Liver (tissue), 9 donors: ENCODE results near the gene TLR1. TPM values are rescaled to one million over a fixed set of nuclear protein-coding genes. Genes with fewer than 3 reads are reported as not detected.

Source experiments
- DNase-seq: peaks from one replicate; pipeline ENCODE4 v3.0.0-alpha.2; 2017; ENCODE audit warnings: low spot score
- H3K27ac ChIP-seq, 2 donors: one replicate each; pipeline ENCODE4 v1.7.0; 2013; ENCODE audit warnings: inconsistent platforms in 2 of 2, low read length in 2 of 2, control low read depth in 1 of 2, low read depth in 1 of 2, mild to moderate bottlenecking in 1 of 2
- H3K27me3 ChIP-seq, 4 donors: one replicate each; pipeline versions ENCODE4 v1.6.1 to v1.7.0; 2013; ENCODE audit warnings: low read length in 3 of 4, inconsistent platforms in 1 of 4, mild to moderate bottlenecking in 1 of 4, moderate library complexity in 1 of 4; ENCODE audit not compliant: control insufficient read depth in 4 of 4, insufficient read depth in 4 of 4
- H3K36me3 ChIP-seq, 4 donors: one replicate each; pipeline versions ENCODE4 v1.6.1 to v1.7.0; 2013; ENCODE audit warnings: low read length in 3 of 4, mild to moderate bottlenecking in 3 of 4, low read depth in 1 of 4, moderate library complexity in 1 of 4; ENCODE audit not compliant: control insufficient read depth in 4 of 4, insufficient read depth in 3 of 4
- H3K4me1 ChIP-seq, 4 donors: one replicate each; pipeline versions ENCODE4 v1.6.1 to v1.7.0; 2013; ENCODE audit warnings: low read length in 3 of 4, mild to moderate bottlenecking in 3 of 4, moderate library complexity in 1 of 4; ENCODE audit not compliant: control insufficient read depth in 4 of 4, insufficient read depth in 4 of 4
- H3K4me3 ChIP-seq, 3 donors: one replicate each; pipeline versions ENCODE4 v1.6.1 to v1.7.0; 2013; ENCODE audit warnings: low read length in 3 of 3, control low read depth in 1 of 3, low read depth in 1 of 3, mild to moderate bottlenecking in 1 of 3
- H3K9ac ChIP-seq, 2 donors: one replicate each; pipeline ENCODE4 v1.7.0; 2013; ENCODE audit warnings: low read length in 2 of 2, mild to moderate bottlenecking in 2 of 2, moderate library complexity in 2 of 2, control low read depth in 1 of 2, low read depth in 1 of 2
- H3K9me3 ChIP-seq, 4 donors: one replicate each; pipeline versions ENCODE4 v1.6.1 to v1.7.0; 2013; ENCODE audit warnings: low read length in 3 of 4; ENCODE audit not compliant: control insufficient read depth in 4 of 4
- ATF3 ChIP-seq: IDR thresholded peaks from 2 replicates; pipeline ENCODE4 v1.6.1; 2016; ENCODE audit warnings: antibody characterized with exemption
- CTCF ChIP-seq: fragments of 150-350 bp; IDR thresholded peaks from 2 replicates; pipeline ENCODE4 v1.5.1; 2017; ENCODE audit warnings: improper control_type of control experiment, low read depth, low read length; ENCODE audit not compliant: missing input control
- EGR1 ChIP-seq, 2 donors: IDR thresholded peaks; 2 replicates each; pipeline ENCODE4 v1.6.1; 2016 to 2018; ENCODE audit warnings: antibody characterized with exemption in 2 of 2, low read depth in 2 of 2
- FOXA1 ChIP-seq: IDR thresholded peaks from 2 replicates; pipeline ENCODE4 v1.6.1; 2016; ENCODE audit warnings: antibody characterized with exemption
- FOXA2 ChIP-seq: IDR thresholded peaks from 2 replicates; pipeline ENCODE4 v1.6.1; 2016; ENCODE audit warnings: antibody characterized with exemption
- HNF4G ChIP-seq: IDR thresholded peaks from 2 replicates; pipeline ENCODE4 v1.6.1; 2016; ENCODE audit warnings: antibody characterized with exemption
- JUND ChIP-seq, 2 donors: IDR thresholded peaks; 2 replicates each; pipeline ENCODE4 v1.6.1; 2016; ENCODE audit warnings: antibody characterized with exemption in 2 of 2
- RAD21 ChIP-seq, 2 donors: IDR thresholded peaks; 2 replicates each; pipeline ENCODE4 v1.6.1; 2016; ENCODE audit warnings: antibody characterized with exemption in 2 of 2, mild to moderate bottlenecking in 2 of 2
- REST ChIP-seq: IDR thresholded peaks from 2 replicates; pipeline ENCODE4 v1.6.1; 2016; ENCODE audit warnings: antibody characterized with exemption, mild to moderate bottlenecking
- TAF1 ChIP-seq: conservative IDR thresholded peaks from 2 replicates; pipeline ENCODE4 v1.6.1; 2016; ENCODE audit warnings: antibody characterized with exemption, mild to moderate bottlenecking
- YY1 ChIP-seq: IDR thresholded peaks from 2 replicates; pipeline ENCODE4 v1.6.1; 2016; ENCODE audit warnings: antibody characterized with exemption, mild to moderate bottlenecking
- ZBTB33 ChIP-seq: IDR thresholded peaks from 2 replicates; pipeline ENCODE4 v1.6.1; 2016; ENCODE audit warnings: antibody characterized with exemption
- WGBS: extraction: QIAGEN DNeasy Blood & Tissue Kit; methylation state at CpG from one replicate; pipeline ENCODE4 v1.1.7; 2013; 5-methylcytosine and 5-hydroxymethylcytosine counted together
- polyA plus RNA-seq, 2 donors: library from polyadenylated mRNA; stranded (reverse) in 1 of 2; unstranded in 1 of 2; fragments of 200-250 nt in 1 of 2; fragments of >200 nt in 1 of 2; fragmentation: Nextera tagmentation in 1 of 2; extraction: Ambion mirVana in 1 of 2; gene quantifications; one replicate each; pipeline versions ENCODE4 v1.2.1 to v1.2.3, GENCODE V29; 2013 to 2015
- total RNA-seq, 2 donors: library from RNA; depleted of rRNA; stranded (reverse); fragments of >200 nt; gene quantifications; one replicate each; pipeline ENCODE4 v1.2.3, GENCODE V29; 2014
- donor health status: healthy.
- donor health status: healthy.
- donor health status: healthy.
- donor health status: healthy.
- donor health status: healthy.

TLR1 gene
- total and polyA plus RNA-seq, 4 donors, result 2.7 to 10.0 (median 6.4) TPM

- no peak for TF ChIP-seq CTCF
Measured at GRCh38 chr4:38791010-38791409, 13.6 kb downstream of the TLR1 start (continued).

- TF ChIP-seq FOXA2, result no peak
- TF ChIP-seq EGR1 (IDR thresholded peaks at IDR 0.05; ENCODE audit: low read depth in 2 of 2), result no peak
- TF ChIP-seq ATF3, result no peak
- no peak for TF ChIP-seq RAD21 (IDR thresholded peaks at IDR 0.05)
- no peak for TF ChIP-seq TAF1
- no peak for TF ChIP-seq FOXA1
- TF ChIP-seq YY1, result no peak
- TF ChIP-seq REST, result no peak
- TF ChIP-seq ZBTB33, result no peak
- Histone ChIP-seq H3K27ac (peak overlapping the region; percentile 25 to 44), H3K9ac (no peak overlapping the region), H3K36me3 (no peaks in the 10 kb centered on the region), H3K27me3 (no peaks in the 10 kb centered on the region), H3K4me1 (peaks cover 4 to 24% (median 15%) of the 10 kb centered on the region in 4 donors), H3K9me3 (no peaks in the 10 kb centered on the region), H3K4me3 (no peak overlapping the region)
- WGBS, result 66% methylated on average over 1 of the region's 1 CpG
- DNase-seq, result no peak
Measured at GRCh38 chr4:38788317-38788716, 16.3 kb downstream of the TLR1 start.

- no peak for DNase-seq
- Histone ChIP-seq H3K27me3 (no peaks in the 10 kb centered on the region), H3K9ac (no peak overlapping the region), H3K36me3 (no peaks in the 10 kb centered on the region), H3K9me3 (no peaks in the 10 kb centered on the region), H3K4me1 (peaks cover 4 to 25% (median 15%) of the 10 kb centered on the region in 4 donors), H3K4me3 (no peak overlapping the region), H3K27ac (peak overlapping the region; percentile 25 to 44)
- WGBS, result 31% methylated on average over 4 of the region's 4 CpGs
- TF ChIP-seq ZBTB33, result no peak
- TF ChIP-seq CTCF, result no peak
- TF ChIP-seq EGR1 (IDR thresholded peaks at IDR 0.05; ENCODE audit: low read depth in 2 of 2), result no peak
- no peak for TF ChIP-seq FOXA2
- TF ChIP-seq HNF4G, result no peak
- peak; percentile 16 for TF ChIP-seq ATF3
- TF ChIP-seq TAF1, result no peak
- peak; percentile 30 for TF ChIP-seq REST
- TF ChIP-seq JUND (IDR thresholded peaks at IDR 0.05), result no peak
- TF ChIP-seq YY1, result peak; percentile 65
- no peak for TF ChIP-seq RAD21 (IDR thresholded peaks at IDR 0.05)
Measured at GRCh38 chr4:38787693-38788092, 16.9 kb downstream of the TLR1 start.
